Measurements from ENCODE around the gene TUBA4A. TPM values are rescaled to one million over a fixed set of nuclear protein-coding genes. Genes with fewer than 3 reads are reported as not detected.

Gene TUBA4A
- total and polyA plus RNA-seq, 9 of the 15 experiments (the other 6 are each of a cell fraction or from before 2014, with no cell fraction given): 25.1 to 174 (median 42.4) TPM

GRCh38 chr2:219229305-219230058 lies 24.2 kb downstream of the TUBA4A start, which contains the start of the genes ANKZF1 and ATG9A (continued):
- TF ChIP-seq, protein P1, sequence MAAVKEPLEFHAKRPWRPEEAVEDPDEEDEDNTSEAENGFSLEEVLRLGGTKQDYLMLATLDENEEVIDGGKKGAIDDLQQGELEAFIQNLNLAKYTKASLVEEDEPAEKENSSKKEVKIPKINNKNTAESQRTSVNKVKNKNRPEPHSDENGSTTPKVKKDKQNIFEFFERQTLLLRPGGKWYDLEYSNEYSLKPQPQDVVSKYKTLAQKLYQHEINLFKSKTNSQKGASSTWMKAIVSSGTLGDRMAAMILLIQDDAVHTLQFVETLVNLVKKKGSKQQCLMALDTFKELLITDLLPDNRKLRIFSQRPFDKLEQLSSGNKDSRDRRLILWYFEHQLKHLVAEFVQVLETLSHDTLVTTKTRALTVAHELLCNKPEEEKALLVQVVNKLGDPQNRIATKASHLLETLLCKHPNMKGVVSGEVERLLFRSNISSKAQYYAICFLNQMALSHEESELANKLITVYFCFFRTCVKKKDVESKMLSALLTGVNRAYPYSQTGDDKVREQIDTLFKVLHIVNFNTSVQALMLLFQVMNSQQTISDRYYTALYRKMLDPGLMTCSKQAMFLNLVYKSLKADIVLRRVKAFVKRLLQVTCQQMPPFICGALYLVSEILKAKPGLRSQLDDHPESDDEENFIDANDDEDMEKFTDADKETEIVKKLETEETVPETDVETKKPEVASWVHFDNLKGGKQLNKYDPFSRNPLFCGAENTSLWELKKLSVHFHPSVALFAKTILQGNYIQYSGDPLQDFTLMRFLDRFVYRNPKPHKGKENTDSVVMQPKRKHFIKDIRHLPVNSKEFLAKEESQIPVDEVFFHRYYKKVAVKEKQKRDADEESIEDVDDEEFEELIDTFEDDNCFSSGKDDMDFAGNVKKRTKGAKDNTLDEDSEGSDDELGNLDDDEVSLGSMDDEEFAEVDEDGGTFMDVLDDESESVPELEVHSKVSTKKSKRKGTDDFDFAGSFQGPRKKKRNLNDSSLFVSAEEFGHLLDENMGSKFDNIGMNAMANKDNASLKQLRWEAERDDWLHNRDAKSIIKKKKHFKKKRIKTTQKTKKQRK (IDR thresholded peaks at IDR 0.05; ENCODE audit: borderline replicate concordance, low read depth, low read length): peak; percentile 88; the same call in 1 of the 2 replicates
- peak; percentile 86 for TF ChIP-seq POLR2A (conservative IDR thresholded peaks at IDR 0.05)
- peak; percentile 53; the same call in 1 of the 2 replicates for TF ChIP-seq CTBP1 (IDR thresholded peaks at IDR 0.05; ENCODE audit: borderline replicate concordance)
- no peak for TF ChIP-seq ZNF134 (CRISPR knock-in tag; conservative IDR thresholded peaks at IDR 0.05)
- TF ChIP-seq CHD4 (IDR thresholded peaks at IDR 0.05; ENCODE audit: insufficient read depth, insufficient replicate concordance, low read depth, low read length, poor library complexity, severe bottlenecking): no peak
- no peak for TF ChIP-seq CSDE1 (IDR thresholded peaks at IDR 0.05)
- TF ChIP-seq TBP (optimal IDR thresholded peaks at IDR 0.05; ENCODE audit: low read depth, low read length): peak; percentile 78
- 0 out of 2 replicates have a peak, but pooled peaks have one; percentile 66 for TF ChIP-seq HDAC8 (tag; IDR thresholded peaks at IDR 0.05)
- peak; percentile 90 for TF ChIP-seq ZNF197 (CRISPR knock-in tag; IDR thresholded peaks at IDR 0.05; ENCODE audit: low read depth)
- peak; percentile 93 for TF ChIP-seq SMAD4 (CRISPR knock-in tag; conservative IDR thresholded peaks at IDR 0.05)
- TF ChIP-seq E2F8 (IDR thresholded peaks at IDR 0.05; ENCODE audit: low read depth, partially characterized antibody): no peak
- TF ChIP-seq MTA3 (IDR thresholded peaks at IDR 0.05; ENCODE audit: borderline replicate concordance): peak; percentile 98
- TF ChIP-seq KDM1A (IDR thresholded peaks at IDR 0.05): no peak
- TF ChIP-seq ZNF707 (CRISPR knock-in tag; conservative IDR thresholded peaks at IDR 0.05): no peak
- TF ChIP-seq HEY1 (CRISPR knock-in tag; IDR thresholded peaks at IDR 0.05; ENCODE audit: borderline replicate concordance): no peak
- TF ChIP-seq ZNF316 (IDR thresholded peaks at IDR 0.05): no peak
- TF ChIP-seq ZC3H8 (IDR thresholded peaks at IDR 0.05): no peak
- peak; percentile 82 for TF ChIP-seq MYC (IDR thresholded peaks at IDR 0.05; ENCODE audit: low read depth, low read length)
- no peak for TF ChIP-seq MYC (CRISPR knock-in tag; IDR thresholded peaks at IDR 0.05; ENCODE audit: borderline replicate concordance, low read depth)
- no peak for TF ChIP-seq COPS2 (conservative IDR thresholded peaks at IDR 0.05)
- TF ChIP-seq, protein P2, sequence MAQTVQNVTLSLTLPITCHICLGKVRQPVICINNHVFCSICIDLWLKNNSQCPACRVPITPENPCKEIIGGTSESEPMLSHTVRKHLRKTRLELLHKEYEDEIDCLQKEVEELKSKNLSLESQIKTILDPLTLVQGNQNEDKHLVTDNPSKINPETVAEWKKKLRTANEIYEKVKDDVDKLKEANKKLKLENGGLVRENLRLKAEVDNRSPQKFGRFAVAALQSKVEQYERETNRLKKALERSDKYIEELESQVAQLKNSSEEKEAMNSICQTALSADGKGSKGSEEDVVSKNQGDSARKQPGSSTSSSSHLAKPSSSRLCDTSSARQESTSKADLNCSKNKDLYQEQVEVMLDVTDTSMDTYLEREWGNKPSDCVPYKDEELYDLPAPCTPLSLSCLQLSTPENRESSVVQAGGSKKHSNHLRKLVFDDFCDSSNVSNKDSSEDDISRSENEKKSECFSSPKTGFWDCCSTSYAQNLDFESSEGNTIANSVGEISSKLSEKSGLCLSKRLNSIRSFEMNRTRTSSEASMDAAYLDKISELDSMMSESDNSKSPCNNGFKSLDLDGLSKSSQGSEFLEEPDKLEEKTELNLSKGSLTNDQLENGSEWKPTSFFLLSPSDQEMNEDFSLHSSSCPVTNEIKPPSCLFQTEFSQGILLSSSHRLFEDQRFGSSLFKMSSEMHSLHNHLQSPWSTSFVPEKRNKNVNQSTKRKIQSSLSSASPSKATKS (CRISPR knock-in tag; IDR thresholded peaks at IDR 0.05): no peak
